Measurements from ENCODE around the gene CARD14. TPM values are rescaled to one million over a fixed set of nuclear protein-coding genes. Genes with fewer than 3 reads are reported as not detected.

Gene CARD14
- total and polyA plus RNA-seq, 2 of the 13 experiments (the other 11 are each of a cell fraction or from before 2014, with no cell fraction given) = 0.11 TPM; not detected in 1

- TF ChIP-seq ZNF609 (CRISPR knock-in tag; IDR thresholded peaks at IDR 0.05; ENCODE audit: borderline replicate concordance) = peak; percentile 49
- TF ChIP-seq SMAD9 (CRISPR knock-in tag; IDR thresholded peaks at IDR 0.05) = 0 out of 2 replicates have a peak, but pooled peaks have one; percentile 55
- TF ChIP-seq HMG20A (CRISPR knock-in tag; IDR thresholded peaks at IDR 0.05; ENCODE audit: borderline replicate concordance) = no peak
- peak; percentile 86 for TF ChIP-seq ZNF343 (CRISPR knock-in tag; IDR thresholded peaks at IDR 0.05)
- TF ChIP-seq NFIB (CRISPR knock-in tag; IDR thresholded peaks at IDR 0.05; ENCODE audit: borderline replicate concordance) = no peak
- TF ChIP-seq RARG (CRISPR knock-in tag; IDR thresholded peaks at IDR 0.05; ENCODE audit: low read depth) = peak; percentile 84; the same call in 1 of the 2 replicates
- TF ChIP-seq ZNF253 (CRISPR knock-in tag; IDR thresholded peaks at IDR 0.05; ENCODE audit: borderline replicate concordance) = peak; percentile 74; the same call in 1 of the 2 replicates
- TF ChIP-seq BCLAF1 (IDR thresholded peaks at IDR 0.05) = no peak
- peak; percentile 61 for TF ChIP-seq ASH2L (IDR thresholded peaks at IDR 0.05; ENCODE audit: insufficient read length, low read depth, low read length)
- peak; percentile 77 for TF ChIP-seq ZNF687 (CRISPR knock-in tag; IDR thresholded peaks at IDR 0.05)
- no peak; the same call in 1 of the 2 replicates for TF ChIP-seq HNF4G (IDR thresholded peaks at IDR 0.05; ENCODE audit: borderline replicate concordance, low read depth, low read length)
- no peak for TF ChIP-seq HNF4G (CRISPR knock-in tag; IDR thresholded peaks at IDR 0.05; ENCODE audit: borderline replicate concordance, low read depth)
- peak; percentile 95; the same call in 1 of the 2 replicates for TF ChIP-seq ARHGAP35 (CRISPR knock-in tag; IDR thresholded peaks at IDR 0.05; ENCODE audit: borderline replicate concordance)
- no peak for TF ChIP-seq FOXK1 (CRISPR knock-in tag; IDR thresholded peaks at IDR 0.05; ENCODE audit: borderline replicate concordance, low read depth)
Observed at GRCh38 chr17:80220054-80220735, 50.4 kb downstream of the CARD14 start, which contains the start of the genes SGSH and SLC26A11 (continued).
